Stimulated activated naive CD8-positive, alpha-beta T cell treated with anti-CD3 and anti-CD28 coated beads, Interleukin-15, Interleukin-2, amounts not matched to agents 100 U/mL and 50 U/mL, for 24 hours (primary cell): ENCODE measurements around the gene FBXW2.
A peak's percentile ranks its signal among the peaks of the same experiment; 100 is the strongest.
"Not testable (repeated sequence)": the region's sequence is repeated elsewhere in the genome, so short reads cannot be mapped to it uniquely, and the experiment has no call there.

ENCODE experiments used
- ATAC-seq: fragments of 150-1000 bp; cut with Tn5 transposase; one replicate; pipeline ENCODE4 v1.10.0; 2021
- DNase-seq: peaks from one replicate; pipeline ENCODE4 v3.0.0; 2021

The FBXW2 gene

GRCh38 chr9:120792898-120793765 lies at the start of gene FBXW2:
FBXW2 (minus strand) TSS chr9:120793416; CDS start chr9:120788258, 5,158 bp downstream.
- DNase-seq, result peak; percentile 96
- peak; percentile 98 for ATAC-seq

- ATAC-seq (no peak), DNase-seq (no peak)
Observed at GRCh38 chr9:120841930-120842684, 48.9 kb upstream of the FBXW2 start.

GRCh38 chr9:120839146-120839545 lies 45.9 kb upstream of the FBXW2 start:
- ATAC-seq, result no peak
- DNase-seq, result no peak

GRCh38 chr9:120837921-120838320 lies 44.7 kb upstream of the FBXW2 start:
- DNase-seq (no peak), ATAC-seq (no peak)

- DNase-seq (no peak), ATAC-seq (no peak)
Observed at GRCh38 chr9:120833325-120833724, 40.1 kb upstream of the FBXW2 start.

GRCh38 chr9:120832807-120833206 lies 39.6 kb upstream of the FBXW2 start:
- no peak for DNase-seq
- no peak for ATAC-seq

GRCh38 chr9:120830865-120831264 lies 37.6 kb upstream of the FBXW2 start:
- no peak for ATAC-seq
- DNase-seq, result no peak

- ATAC-seq, result no peak
- DNase-seq, result no peak
Observed at GRCh38 chr9:120830151-120830550, 36.9 kb upstream of the FBXW2 start.

- DNase-seq (no peak), ATAC-seq (no peak)
Observed at GRCh38 chr9:120829650-120830049, 36.4 kb upstream of the FBXW2 start.

GRCh38 chr9:120820095-120820494 lies 26.9 kb upstream of the FBXW2 start:
- no peak for ATAC-seq
- DNase-seq, result no peak

GRCh38 chr9:120818595-120818994 lies 25.4 kb upstream of the FBXW2 start:
- DNase-seq (no peak), ATAC-seq (no peak)

- DNase-seq, result no peak
- ATAC-seq, result no peak
Observed at GRCh38 chr9:120815075-120815474, 21.9 kb upstream of the FBXW2 start.

GRCh38 chr9:120808931-120809330 lies 15.7 kb upstream of the FBXW2 start:
- DNase-seq (no peak), ATAC-seq (no peak)

GRCh38 chr9:120807607-120808379 lies 14.6 kb upstream of the FBXW2 start:
- ATAC-seq (no peak), DNase-seq (no peak)

- not testable (repeated sequence) for ATAC-seq, DNase-seq
Observed at GRCh38 chr9:120804784-120805363, 11.7 kb upstream of the FBXW2 start.

- no peak for DNase-seq
- ATAC-seq, result no peak
Observed at GRCh38 chr9:120801441-120801840, 8.2 kb upstream of the FBXW2 start.

GRCh38 chr9:120791161-120791560 lies 2.1 kb downstream of the FBXW2 start:
- DNase-seq (no peak), ATAC-seq (no peak)

GRCh38 chr9:120787933-120788332 lies 5.3 kb downstream of the FBXW2 start:
- no peak for ATAC-seq
- no peak for DNase-seq

GRCh38 chr9:120783602-120784047 lies 9.6 kb downstream of the FBXW2 start:
- no peak for ATAC-seq
- DNase-seq, result no peak

GRCh38 chr9:120781236-120781635 lies 12.0 kb downstream of the FBXW2 start:
- ATAC-seq, result no peak
- DNase-seq, result no peak

- DNase-seq (no peak), ATAC-seq (no peak)
Observed at GRCh38 chr9:120780367-120780766, 12.8 kb downstream of the FBXW2 start.

GRCh38 chr9:120779227-120779626 lies 14.0 kb downstream of the FBXW2 start:
- no peak for DNase-seq
- ATAC-seq, result peak; percentile 36
